Gastroesophageal sphincter (tissue), 4 donors: ENCODE data around the gene MAP4K4. TPM values are rescaled to one million over a fixed set of nuclear protein-coding genes. Genes with fewer than 3 reads are reported as not detected.

Source experiments
- ATAC-seq: fragments of 150-250 bp; one replicate; pipeline ENCODE4 v1.9.1; 2016; ENCODE audit warnings: mild to moderate bottlenecking, moderate library complexity
- H3K27ac ChIP-seq, 4 donors: fragments of 200-600 bp; sonication (generic) in 3 of 4; 1 replicate in 3 of 4; 2 replicates in 1 of 4; pipeline ENCODE4 v1.5.1; 2016 to 2019
- H3K27me3 ChIP-seq: fragments of 200-600 bp; sonication (generic); one replicate; pipeline ENCODE4 v1.5.1; 2019
- H3K36me3 ChIP-seq, 2 donors: fragments of 200-600 bp; sonication (generic); one replicate each; pipeline ENCODE4 v1.5.1; 2019; ENCODE audit warnings: control low read depth in 1 of 2
- H3K4me1 ChIP-seq, 3 donors: fragments of 200-600 bp; sonication (generic); 1 replicate in 2 of 3; 2 replicates in 1 of 3; pipeline ENCODE4 v1.5.1; 2016 to 2019; ENCODE audit warnings: control low read depth in 2 of 3
- H3K4me3 ChIP-seq, 2 donors: fragments of 200-600 bp; sonication (generic); one replicate each; pipeline ENCODE4 v1.5.1; 2019; ENCODE audit warnings: mild to moderate bottlenecking in 1 of 2, moderate library complexity in 1 of 2
- H3K9me3 ChIP-seq, 3 donors: fragments of 200-600 bp; sonication (generic); one replicate each; pipeline ENCODE4 v1.5.1; 2017 to 2019; ENCODE audit warnings: control low read depth in 2 of 3
- EP300 ChIP-seq: sonication (generic); formaldehyde crosslinking; IDR thresholded peaks from one replicate; pipeline ENCODE4 v1.6.1; 2017; ENCODE audit warnings: antibody characterized with exemption, mild to moderate bottlenecking
- POLR2A ChIP-seq, 2 donors: fragments of 450-650 bp; IDR thresholded peaks; one replicate each; pipeline ENCODE4 v1.6.1; 2017; ENCODE audit warnings: antibody characterized with exemption in 2 of 2, mild to moderate bottlenecking in 2 of 2, moderate library complexity in 1 of 2
- POLR2AphosphoS5 ChIP-seq: sonication (generic); formaldehyde crosslinking; IDR thresholded peaks from one replicate; pipeline ENCODE4 v1.6.1; 2017; ENCODE audit warnings: antibody characterized with exemption
- WGBS, 2 donors: methylation state at CpG; one replicate each; pipeline ENCODE4 v1.1.5; 2018; ENCODE audit warnings: low coverage in 1 of 2; 5-methylcytosine and 5-hydroxymethylcytosine counted together
- total RNA-seq, 4 donors: library from RNA; depleted of rRNA; stranded (reverse); fragments of >200 nt; gene quantifications; one replicate each; pipeline ENCODE4 v1.1.0, GENCODE V29; 2016
- TF ChIP-seq, protein P1 (sequence below), 4 experiments: fragments of 200-600 bp in 2 of 4; fragments of 450-650 bp in 2 of 4; sonication (generic) in 1 of 4; IDR thresholded peaks; one replicate each; pipeline ENCODE4 v1.5.1; 2017 to 2019; ENCODE audit warnings: antibody characterized with exemption in 4 of 4, mild to moderate bottlenecking in 2 of 4, moderate library complexity in 2 of 4

Gene MAP4K4
- total RNA-seq, 4 donors from 2014 or later = 35.8 to 59.5 (median 48.9) TPM

GRCh38 chr2:101820519-101820918, 123.0 kb downstream of the MAP4K4 start:
- Histone ChIP-seq H3K4me3 (no peak overlapping the region), H3K27me3 (no peaks in the 10 kb centered on the region), H3K36me3 (no peaks in the 10 kb centered on the region), H3K4me1 (peaks cover 0 to 66% (median 20%) of the 10 kb centered on the region in 3 donors), H3K9me3 (no peaks in the 10 kb centered on the region), H3K27ac (no peak overlapping the region)
- ATAC-seq = no peak
- WGBS, 2 donors = 68 to 80% methylated on average over 1 to 3 of the region's 4 CpGs
- TF ChIP-seq, protein P1, sequence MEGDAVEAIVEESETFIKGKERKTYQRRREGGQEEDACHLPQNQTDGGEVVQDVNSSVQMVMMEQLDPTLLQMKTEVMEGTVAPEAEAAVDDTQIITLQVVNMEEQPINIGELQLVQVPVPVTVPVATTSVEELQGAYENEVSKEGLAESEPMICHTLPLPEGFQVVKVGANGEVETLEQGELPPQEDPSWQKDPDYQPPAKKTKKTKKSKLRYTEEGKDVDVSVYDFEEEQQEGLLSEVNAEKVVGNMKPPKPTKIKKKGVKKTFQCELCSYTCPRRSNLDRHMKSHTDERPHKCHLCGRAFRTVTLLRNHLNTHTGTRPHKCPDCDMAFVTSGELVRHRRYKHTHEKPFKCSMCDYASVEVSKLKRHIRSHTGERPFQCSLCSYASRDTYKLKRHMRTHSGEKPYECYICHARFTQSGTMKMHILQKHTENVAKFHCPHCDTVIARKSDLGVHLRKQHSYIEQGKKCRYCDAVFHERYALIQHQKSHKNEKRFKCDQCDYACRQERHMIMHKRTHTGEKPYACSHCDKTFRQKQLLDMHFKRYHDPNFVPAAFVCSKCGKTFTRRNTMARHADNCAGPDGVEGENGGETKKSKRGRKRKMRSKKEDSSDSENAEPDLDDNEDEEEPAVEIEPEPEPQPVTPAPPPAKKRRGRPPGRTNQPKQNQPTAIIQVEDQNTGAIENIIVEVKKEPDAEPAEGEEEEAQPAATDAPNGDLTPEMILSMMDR (IDR thresholded peaks at IDR 0.05) = no peak
- no peak for TF ChIP-seq EP300

- TF ChIP-seq POLR2AphosphoS5 (no peak), POLR2A (IDR thresholded peaks at IDR 0.05) (no peak), EP300 (no peak)
- TF ChIP-seq, protein P1 (IDR thresholded peaks at IDR 0.05) = no peak
- WGBS, 2 donors = 83 to 100% methylated on average over 1 to 3 of the region's 3 CpGs
- no peak overlapping the region for H3K27ac ChIP-seq
- H3K4me1 ChIP-seq = peaks cover 0 to 61% (median 13%) of the 10 kb centered on the region in 3 donors
- H3K27me3 ChIP-seq = no peaks in the 10 kb centered on the region
- ATAC-seq = no peak
- no peaks in the 10 kb centered on the region for H3K36me3 ChIP-seq
- no peaks in the 10 kb centered on the region for H3K9me3 ChIP-seq
- H3K4me3 ChIP-seq = no peak overlapping the region
These were observed 123.7 kb downstream of the MAP4K4 start for GRCh38 chr2:101821059-101821805.

DNA sequence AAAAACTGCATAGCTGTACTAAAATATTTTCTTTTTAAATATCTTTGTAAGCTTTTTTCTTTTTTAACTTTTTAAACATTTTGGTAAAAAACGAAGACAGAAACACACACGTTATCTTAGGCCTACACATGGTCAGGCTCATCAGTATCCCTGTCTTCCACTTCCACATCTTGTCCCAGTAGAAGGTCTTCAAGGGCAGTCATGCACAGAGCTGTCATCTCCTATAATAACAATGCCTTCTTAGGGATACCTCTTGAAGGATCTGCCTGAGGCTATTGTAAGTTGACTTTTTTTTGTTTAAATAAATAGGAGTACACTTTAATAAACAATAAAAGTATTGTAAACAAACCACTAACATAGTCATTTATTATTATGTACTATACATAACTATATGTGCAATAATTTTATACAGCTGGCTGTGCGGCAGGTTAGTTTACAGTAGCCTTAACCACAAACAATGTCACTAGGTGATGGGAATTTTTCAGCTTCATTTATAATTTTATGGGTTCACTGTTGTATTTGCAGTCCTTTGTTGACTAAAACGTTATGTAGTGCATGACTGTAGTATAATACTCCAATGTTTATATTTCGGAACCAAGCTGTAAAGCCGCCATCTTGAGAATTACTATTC, 124.4 kb downstream of the MAP4K4 start:
- 79 to 81% methylated on average over 6 of the region's 6 CpGs for WGBS, 2 donors
- Histone ChIP-seq H3K4me1 (peaks cover 0 to 61% (median 8%) of the 10 kb centered on the region in 3 donors), H3K27me3 (no peaks in the 10 kb centered on the region), H3K4me3 (no peak overlapping the region), H3K36me3 (peaks cover 0 to 7% of the 10 kb centered on the region in 2 donors), H3K27ac (no peak overlapping the region), H3K9me3 (no peaks in the 10 kb centered on the region)
- no peak for TF ChIP-seq POLR2AphosphoS5
- no peak for TF ChIP-seq EP300
- TF ChIP-seq POLR2A (IDR thresholded peaks at IDR 0.05) = no peak
- TF ChIP-seq, protein P1 (IDR thresholded peaks at IDR 0.05) = no peak
- ATAC-seq = no peak

GRCh38 chr2:101823347-101823791, 125.9 kb downstream of the MAP4K4 start:
- TF ChIP-seq POLR2AphosphoS5 (no peak), EP300 (no peak), POLR2A (IDR thresholded peaks at IDR 0.05) (no peak)
- TF ChIP-seq, protein P1 (IDR thresholded peaks at IDR 0.05) = peak; percentile 44 to 73 (median 53)
- H3K36me3 ChIP-seq = peaks cover 0 to 11% of the 10 kb centered on the region in 2 donors
- 52 to 58% methylated on average over 9 to 14 of the region's 14 CpGs for WGBS, 2 donors
- ATAC-seq = peak; percentile 53
- no peaks in the 10 kb centered on the region for H3K27me3 ChIP-seq
- H3K9me3 ChIP-seq = no peaks in the 10 kb centered on the region
- no peak overlapping the region for H3K4me3 ChIP-seq
- H3K4me1 ChIP-seq = peaks cover 8 to 61% (median 15%) of the 10 kb centered on the region in 3 donors
- H3K27ac ChIP-seq = no peak overlapping the region
